Prostate gland (tissue), 2 donors: ENCODE data around the gene KNOP1. TPM values are rescaled to one million over a fixed set of nuclear protein-coding genes. Genes with fewer than 3 reads are reported as not detected.

Source experiments
- DNase-seq: peaks from one replicate; pipeline ENCODE4 v3.0.0-alpha.2; 2019; ENCODE audit warnings: low spot score
- H3K27ac ChIP-seq, 2 donors: fragments of 200-600 bp; sonication (generic); 2 replicates each; pipeline ENCODE4 v1.5.1; 2017 to 2019
- H3K27me3 ChIP-seq: fragments of 200-600 bp; sonication (generic); replicated peaks from 2 replicates; pipeline ENCODE4 v1.5.1; 2019; ENCODE audit not compliant: insufficient read depth
- H3K36me3 ChIP-seq, 2 donors: fragments of 200-600 bp; sonication (generic); 1 replicate in 1 of 2; 2 replicates in 1 of 2; pipeline versions ENCODE4 v1.5.1 to v1.8.1; 2017 to 2019
- H3K4me1 ChIP-seq: fragments of 200-600 bp; sonication (generic); replicated peaks from 2 replicates; pipeline ENCODE4 v1.5.1; 2019
- H3K4me3 ChIP-seq, 2 donors: fragments of 200-600 bp; sonication (generic); 2 replicates each; pipeline ENCODE4 v1.5.1; 2017 to 2019
- H3K9me3 ChIP-seq: fragments of 200-600 bp; sonication (generic); 2 replicates; pipeline ENCODE4 v1.5.1; 2017
- CTCF ChIP-seq, 4 experiments: fragments of 200-600 bp in 2 of 4; fragments of 450-650 bp in 2 of 4; sonication (generic) in 2 of 4; IDR thresholded peaks; 1 replicate in 3 of 4; 2 replicates in 1 of 4; pipeline ENCODE4 v1.5.1; 2016 to 2019; ENCODE audit warnings: antibody characterized with exemption in 4 of 4, mild to moderate bottlenecking in 2 of 4, moderate library complexity in 2 of 4
- POLR2A ChIP-seq: fragments of 450-650 bp; IDR thresholded peaks from one replicate; pipeline ENCODE4 v1.6.1; 2016; ENCODE audit warnings: antibody characterized with exemption, mild to moderate bottlenecking
- POLR2AphosphoS5 ChIP-seq: sonication (generic); formaldehyde crosslinking; IDR thresholded peaks from one replicate; pipeline ENCODE4 v1.6.1; 2017; ENCODE audit warnings: antibody characterized with exemption
- WGBS: methylation state at CpG from one replicate; pipeline ENCODE4 v1.1.5; 2018; 5-methylcytosine and 5-hydroxymethylcytosine counted together
- intact Hi-C: fragments of 100-400 bp; cut with DNase I; formaldehyde crosslinking; loops from one replicate; pipeline ENCODE4 v1.14.2; 2022
- total RNA-seq, 2 donors: library from RNA; depleted of rRNA; stranded (reverse); fragments of >200 nt; gene quantifications; one replicate each; pipeline ENCODE4 v1.1.0, GENCODE V29; 2016

The KNOP1 gene
- total RNA-seq, 2 donors from 2014 or later, result 11.2 to 26.6 TPM

- peaks cover 3% of the 10 kb centered on the region for H3K4me1 ChIP-seq
- intact Hi-C loops, result no loop called here
Measured at GRCh38 chr16:19748389-19749168, 30.6 kb upstream of the KNOP1 start.

GRCh38 chr16:19746561-19746960, 28.5 kb upstream of the KNOP1 start:
- Histone ChIP-seq H3K9me3 (no peaks in the 10 kb centered on the region), H3K27me3 (no peaks in the 10 kb centered on the region), H3K36me3 (no peaks in the 10 kb centered on the region), H3K4me3 (no peak overlapping the region), H3K27ac (no peak overlapping the region), H3K4me1 (no peaks in the 10 kb centered on the region)
- intact Hi-C loops, result no loop called here
- WGBS, result 40% methylated on average over 4 of the region's 4 CpGs
- no peak for DNase-seq
- no peak for TF ChIP-seq POLR2A
- no peak for TF ChIP-seq POLR2AphosphoS5
- TF ChIP-seq CTCF (IDR thresholded peaks at IDR 0.05), result no peak

More at GRCh38 chr16:19748389-19749168, 30.6 kb upstream of the KNOP1 start:
- H3K27ac ChIP-seq, result no peak overlapping the region
- TF ChIP-seq CTCF (IDR thresholded peaks at IDR 0.05) (no peak), POLR2AphosphoS5 (no peak), POLR2A (no peak)
- no peaks in the 10 kb centered on the region for H3K36me3 ChIP-seq
- no peak for DNase-seq
- no peaks in the 10 kb centered on the region for H3K9me3 ChIP-seq
- no peak overlapping the region for H3K4me3 ChIP-seq
- 38% methylated on average over 2 of the region's 2 CpGs for WGBS
- no peaks in the 10 kb centered on the region for H3K27me3 ChIP-seq

GRCh38 chr16:19745286-19746010, 27.4 kb upstream of the KNOP1 start:
- Histone ChIP-seq H3K27me3 (no peaks in the 10 kb centered on the region), H3K4me3 (no peak overlapping the region), H3K9me3 (no peaks in the 10 kb centered on the region), H3K36me3 (no peaks in the 10 kb centered on the region), H3K27ac (no peak overlapping the region), H3K4me1 (no peaks in the 10 kb centered on the region)
- TF ChIP-seq CTCF (IDR thresholded peaks at IDR 0.05) (no peak), POLR2AphosphoS5 (no peak), POLR2A (no peak)
- DNase-seq, result no peak
- 82% methylated on average over 9 of the region's 9 CpGs for WGBS
- intact Hi-C loops, result no loop called here

GRCh38 chr16:19744670-19745069, 26.6 kb upstream of the KNOP1 start:
- no peak for DNase-seq
- no peaks in the 10 kb centered on the region for H3K27me3 ChIP-seq
- H3K36me3 ChIP-seq, result no peaks in the 10 kb centered on the region
- intact Hi-C loops, result no loop called here
- TF ChIP-seq POLR2A (no peak), POLR2AphosphoS5 (peak; percentile 25)
- H3K9me3 ChIP-seq, result no peaks in the 10 kb centered on the region
- WGBS, result 48% methylated on average over 3 of the region's 3 CpGs
- H3K4me1 ChIP-seq, result no peaks in the 10 kb centered on the region
- no peak overlapping the region for H3K27ac ChIP-seq
- no peak overlapping the region for H3K4me3 ChIP-seq

- no peak overlapping the region for H3K27ac ChIP-seq
- H3K36me3 ChIP-seq, result no peaks in the 10 kb centered on the region
- H3K9me3 ChIP-seq, result no peaks in the 10 kb centered on the region
- H3K27me3 ChIP-seq, result no peaks in the 10 kb centered on the region
- DNase-seq, result no peak
- TF ChIP-seq CTCF (IDR thresholded peaks at IDR 0.05) (no peak), POLR2A (no peak), POLR2AphosphoS5 (no peak)
- intact Hi-C loops, result no loop called here
- no peaks in the 10 kb centered on the region for H3K4me1 ChIP-seq
- H3K4me3 ChIP-seq, result no peak overlapping the region
Measured at GRCh38 chr16:19743816-19744159, 25.8 kb upstream of the KNOP1 start.
